Osteocyte (in vitro differentiated cells): ENCODE results near the gene COMT. TPM values are rescaled to one million over a fixed set of nuclear protein-coding genes. Genes with fewer than 3 reads are reported as not detected.

Experiments
- DNase-seq: peaks from one replicate; pipeline ENCODE4 v3.0.0; 2021; ENCODE audit warnings: mixed read lengths; ENCODE audit not compliant: unreplicated experiment; ENCODE audit errors: extremely low spot score
- H3K27ac Mint-ChIP-seq: one replicate; pipeline ENCODE4 v1.8.0; 2021; ENCODE audit warnings: mild to moderate bottlenecking, mixed read lengths; ENCODE audit not compliant: unreplicated experiment
- H3K27me3 Mint-ChIP-seq: one replicate; pipeline ENCODE4 v1.8.0; 2021; ENCODE audit warnings: mixed read lengths; ENCODE audit not compliant: unreplicated experiment
- H3K36me3 Mint-ChIP-seq: one replicate; pipeline ENCODE4 v1.8.0; 2021; ENCODE audit warnings: mixed read lengths; ENCODE audit not compliant: unreplicated experiment
- H3K4me1 Mint-ChIP-seq: one replicate; pipeline ENCODE4 v1.8.0; 2021; ENCODE audit warnings: mixed read lengths; ENCODE audit not compliant: unreplicated experiment
- H3K4me3 Mint-ChIP-seq: one replicate; pipeline ENCODE4 v1.8.0; 2021; ENCODE audit warnings: mild to moderate bottlenecking, moderate library complexity, mixed read lengths; ENCODE audit not compliant: unreplicated experiment
- H3K9me3 Mint-ChIP-seq: one replicate; pipeline ENCODE4 v1.8.0; 2021; ENCODE audit warnings: mixed read lengths; ENCODE audit not compliant: unreplicated experiment
- CTCF ChIP-seq: fragments of 200-600 bp; sonication (generic); IDR thresholded peaks from 2 replicates; pipeline ENCODE4 v1.5.0; 2021; ENCODE audit warnings: antibody characterized with exemption, mild to moderate bottlenecking, moderate library complexity
- total RNA-seq: library from RNA; stranded (reverse); gene quantifications from 2 replicates; pipeline ENCODE4 v1.2.1, GENCODE V29; 2021

Gene COMT
- total RNA-seq, 1 donor from 2014 or later = 92.1 TPM

DNA sequence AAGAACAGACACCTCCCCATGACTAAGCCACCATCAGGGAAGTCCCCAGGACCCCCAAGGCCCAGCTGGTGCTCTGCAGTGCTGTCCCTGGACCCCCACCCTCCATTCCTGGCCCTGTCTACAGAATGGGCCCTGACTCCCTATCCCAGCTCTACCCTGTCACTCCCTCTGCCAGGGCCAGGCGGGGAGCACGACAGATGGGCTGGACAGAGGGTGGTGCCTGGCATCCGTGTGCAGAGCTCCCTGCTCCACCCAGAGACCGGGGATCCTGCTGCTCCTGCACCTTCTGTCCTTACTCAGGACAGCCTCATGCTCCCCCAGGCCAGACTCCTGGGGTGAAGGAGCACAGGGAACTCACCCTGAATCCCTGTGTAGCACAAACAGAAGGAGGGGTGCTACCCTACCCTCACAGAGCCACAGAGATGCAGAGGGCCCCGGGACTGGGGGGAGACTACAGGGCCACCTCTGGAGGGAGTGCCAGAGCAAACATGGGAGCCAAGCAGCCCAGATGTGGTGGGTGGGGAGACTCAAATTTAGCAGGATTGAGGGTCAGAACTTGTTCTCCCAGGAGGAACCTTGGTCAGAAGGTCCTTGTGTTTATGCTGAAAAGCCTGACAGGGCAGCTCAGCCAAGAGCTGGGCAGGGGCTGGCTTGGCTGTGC is 73.1 kb downstream of the COMT start:
- no peaks in the 10 kb centered on the region for H3K36me3 Mint-ChIP-seq
- no peak overlapping the region for H3K27ac Mint-ChIP-seq
- H3K9me3 Mint-ChIP-seq = no peaks in the 10 kb centered on the region
- TF ChIP-seq CTCF = no peak
- peaks cover 5% of the 10 kb centered on the region for H3K4me1 Mint-ChIP-seq
- no peak for DNase-seq
- H3K27me3 Mint-ChIP-seq = peaks cover 17% of the 10 kb centered on the region
- H3K4me3 Mint-ChIP-seq = no peak overlapping the region

- Mint-ChIP-seq H3K27ac (no peak overlapping the region), H3K4me3 (peak overlapping the region; percentile 59), H3K27me3 (peaks cover 17% of the 10 kb centered on the region), H3K4me1 (peaks cover 5% of the 10 kb centered on the region), H3K36me3 (no peaks in the 10 kb centered on the region), H3K9me3 (no peaks in the 10 kb centered on the region)
- TF ChIP-seq CTCF = no peak
- DNase-seq = no peak
Measured at GRCh38 chr22:20015187-20015625, 73.6 kb downstream of the COMT start.

DNA sequence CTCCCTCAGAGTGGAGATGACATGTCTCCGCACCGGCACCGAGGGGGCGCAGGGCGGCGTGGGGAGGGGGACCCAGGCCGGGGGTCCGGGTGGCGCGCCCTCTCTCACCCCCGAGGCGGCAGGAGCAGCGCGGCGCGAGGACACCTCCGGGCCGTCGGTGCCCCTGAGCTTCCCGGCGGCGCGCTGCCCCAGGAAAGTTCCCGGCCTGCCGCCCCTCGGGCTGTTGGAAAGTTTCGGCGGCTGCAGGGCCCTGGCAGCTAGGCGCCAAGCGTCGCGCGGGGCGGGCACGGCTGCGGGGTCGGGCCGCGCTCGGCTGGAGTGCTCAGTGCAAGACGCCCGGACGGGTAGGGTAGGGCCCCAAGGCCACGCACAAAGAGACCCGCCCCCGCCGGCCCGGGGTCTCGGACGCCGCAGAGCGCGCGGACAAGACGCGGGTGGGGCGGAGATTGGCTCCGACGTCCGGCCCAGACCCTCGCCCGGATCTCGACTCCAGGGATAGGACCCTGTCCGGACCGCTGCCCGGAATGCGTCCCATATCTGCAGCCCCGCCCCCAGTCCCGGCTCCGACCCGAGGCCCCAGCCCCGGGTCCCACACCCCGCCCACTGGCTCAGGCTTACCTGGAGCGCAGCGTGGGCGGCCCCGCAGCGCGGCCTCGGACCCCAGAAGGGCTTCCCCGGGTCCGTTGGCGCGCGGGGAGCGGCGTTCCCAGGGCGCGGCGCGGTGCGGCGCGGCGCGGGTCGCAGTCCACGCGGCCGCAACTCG is 74.6 kb downstream of the COMT start:
- no peaks in the 10 kb centered on the region for H3K9me3 Mint-ChIP-seq
- H3K27me3 Mint-ChIP-seq = peaks cover 17% of the 10 kb centered on the region
- TF ChIP-seq CTCF = no peak
- H3K27ac Mint-ChIP-seq = no peak overlapping the region
- peaks cover 10% of the 10 kb centered on the region for H3K4me1 Mint-ChIP-seq
- DNase-seq = no peak
- no peaks in the 10 kb centered on the region for H3K36me3 Mint-ChIP-seq
- H3K4me3 Mint-ChIP-seq = no peak overlapping the region

DNA sequence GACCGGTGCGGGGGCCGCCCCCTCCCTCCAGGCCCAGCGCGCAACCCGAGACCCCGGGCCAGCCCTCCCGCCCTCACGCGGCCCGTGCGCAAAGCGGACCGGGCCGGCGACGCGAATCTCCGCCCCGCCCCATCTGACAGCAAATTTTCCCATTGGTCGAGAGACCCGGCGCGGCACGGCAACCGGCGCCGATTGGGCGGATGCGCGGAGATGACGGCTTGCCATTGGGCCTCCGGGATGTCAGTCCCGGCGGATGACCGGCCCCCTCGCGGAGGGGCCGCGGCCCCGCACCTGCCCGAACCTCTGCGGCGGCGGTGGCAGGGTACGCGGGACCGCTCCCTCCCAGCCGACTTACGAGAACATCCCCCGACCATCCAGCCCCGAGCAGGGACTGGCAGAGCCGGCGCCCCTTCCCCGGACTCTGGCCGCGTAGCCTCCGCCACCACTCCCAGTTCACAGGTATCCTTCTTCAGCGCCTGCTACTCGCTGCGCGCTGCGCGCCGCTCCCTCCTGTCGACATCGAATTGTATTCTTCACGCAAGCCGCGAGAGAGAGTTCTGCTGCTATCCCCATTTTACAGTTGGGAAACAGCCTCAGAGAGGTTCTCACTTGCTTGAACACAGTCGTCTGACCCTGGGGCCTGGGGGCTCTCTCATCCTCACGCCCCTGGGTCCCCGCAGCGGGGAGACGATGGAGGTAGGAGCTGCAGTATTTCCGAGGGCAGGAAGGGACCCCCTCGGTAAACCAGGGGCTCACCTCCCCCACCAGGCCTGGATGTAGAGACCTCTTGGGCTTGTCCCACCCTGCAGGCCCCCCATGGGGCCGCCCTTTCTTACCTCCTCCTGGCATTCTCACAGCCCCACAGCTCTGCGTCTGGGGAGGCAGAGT is 75.4 kb downstream of the COMT start, which contains the start of gene ARVCF:
Gene ARVCF, minus strand, starts transcription at position 90 of the 888 bp plus-strand sequence. CDS start 26,029 bp downstream, outside the sequence.
- Mint-ChIP-seq H3K27ac (no peak within 1 kb of the TSS), H3K4me3 (peak within 1 kb of the TSS; percentile 78), H3K27me3 (peaks cover 17% of the 10 kb centered on the region), H3K4me1 (peaks cover 17% of the 10 kb centered on the region), H3K36me3 (no peaks in the 10 kb centered on the region), H3K9me3 (no peaks in the 10 kb centered on the region)
- TF ChIP-seq CTCF = no peak
- peak; percentile 96 for DNase-seq
